PFSK-1 (cell line): ENCODE results near the gene WDR74.
A peak's percentile ranks its signal among the peaks of the same experiment; 100 is the strongest.

Experiments used
- FOXP2 ChIP-seq: optimal IDR thresholded peaks from 2 replicates; pipeline ENCODE3; 2011; ENCODE audit warnings: borderline replicate concordance, control low read depth, inconsistent platforms; ENCODE audit not compliant: insufficient read depth; ENCODE audit errors: extremely low read length, extremely low read depth
- POLR2AphosphoS5 ChIP-seq: IDR thresholded peaks from 2 replicates; pipeline ENCODE4 v1.6.1; 2012; ENCODE audit warnings: low read depth, mild to moderate bottlenecking, control low read depth, low read length, moderate library complexity
- REST ChIP-seq, 2 experiments: IDR thresholded peaks; 2 replicates each; pipeline versions ENCODE4 v1.6.1 to v1.8.0; 2011 to 2012; ENCODE audit warnings: low read depth in 2 of 2, low read length in 2 of 2, control low read depth in 1 of 2, inconsistent platforms in 1 of 2, mild to moderate bottlenecking in 1 of 2, moderate library complexity in 1 of 2; ENCODE audit not compliant: insufficient read depth in 1 of 2
- SIN3A ChIP-seq: IDR thresholded peaks from 2 replicates; pipeline ENCODE4 v1.6.1; 2012; ENCODE audit warnings: mild to moderate bottlenecking, low read length, moderate library complexity, borderline replicate concordance; ENCODE audit not compliant: insufficient read depth
- TAF1 ChIP-seq: IDR thresholded peaks from 2 replicates; pipeline ENCODE4 v1.6.1; 2012; ENCODE audit warnings: low read length, control low read depth, borderline replicate concordance; ENCODE audit not compliant: insufficient read depth

WDR74 gene

DNA sequence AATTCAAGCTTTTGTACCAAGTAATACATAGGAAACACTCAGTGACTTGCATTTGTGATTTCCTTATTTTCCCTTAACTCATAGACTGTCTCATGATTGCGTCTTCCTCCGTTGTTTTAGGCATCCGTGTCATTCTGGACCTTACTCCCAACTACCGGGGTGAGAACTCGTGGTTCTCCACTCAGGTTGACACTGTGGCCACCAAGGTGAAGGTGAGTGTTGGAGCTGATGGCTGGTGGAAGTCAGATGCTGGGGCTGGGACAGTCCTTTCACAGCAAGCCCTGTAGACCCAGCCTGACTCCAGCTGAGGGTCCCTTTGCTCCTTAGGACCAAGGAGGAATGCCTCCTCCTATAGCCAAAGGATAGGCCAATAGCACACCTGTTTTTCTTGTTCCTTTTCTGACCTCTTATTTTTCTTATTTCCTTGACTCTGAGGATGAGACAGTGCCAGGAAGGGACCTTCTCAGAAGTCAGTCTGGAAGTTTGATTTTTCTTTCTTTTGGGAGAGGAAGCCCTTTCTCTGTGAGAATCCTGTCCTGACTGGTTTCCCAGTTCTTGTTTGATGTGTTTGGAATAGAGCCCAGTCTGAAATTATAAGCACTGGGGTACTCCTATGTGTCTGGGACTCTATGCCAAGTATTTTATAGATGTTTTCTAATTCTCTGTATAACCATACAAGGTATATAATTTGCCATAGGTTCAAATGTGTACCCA is 43.6 kb upstream of the WDR74 start:
- no peak for TF ChIP-seq FOXP2
- TF ChIP-seq TAF1: no peak
- TF ChIP-seq REST (IDR thresholded peaks at IDR 0.05; ENCODE audit: insufficient read depth in 1 of 2, low read depth in 2 of 2, low read length in 2 of 2): no peak
- TF ChIP-seq SIN3A: no peak
- TF ChIP-seq POLR2AphosphoS5: no peak; the same call in 1 of the 2 replicates

- no peak for TF ChIP-seq REST (IDR thresholded peaks at IDR 0.05; ENCODE audit: insufficient read depth in 1 of 2, low read depth in 2 of 2, low read length in 2 of 2)
- TF ChIP-seq SIN3A: no peak
- TF ChIP-seq POLR2AphosphoS5: no peak
- TF ChIP-seq FOXP2: no peak
- TF ChIP-seq TAF1: no peak
Measured at GRCh38 chr11:62882431-62882749, 43.0 kb upstream of the WDR74 start.

DNA sequence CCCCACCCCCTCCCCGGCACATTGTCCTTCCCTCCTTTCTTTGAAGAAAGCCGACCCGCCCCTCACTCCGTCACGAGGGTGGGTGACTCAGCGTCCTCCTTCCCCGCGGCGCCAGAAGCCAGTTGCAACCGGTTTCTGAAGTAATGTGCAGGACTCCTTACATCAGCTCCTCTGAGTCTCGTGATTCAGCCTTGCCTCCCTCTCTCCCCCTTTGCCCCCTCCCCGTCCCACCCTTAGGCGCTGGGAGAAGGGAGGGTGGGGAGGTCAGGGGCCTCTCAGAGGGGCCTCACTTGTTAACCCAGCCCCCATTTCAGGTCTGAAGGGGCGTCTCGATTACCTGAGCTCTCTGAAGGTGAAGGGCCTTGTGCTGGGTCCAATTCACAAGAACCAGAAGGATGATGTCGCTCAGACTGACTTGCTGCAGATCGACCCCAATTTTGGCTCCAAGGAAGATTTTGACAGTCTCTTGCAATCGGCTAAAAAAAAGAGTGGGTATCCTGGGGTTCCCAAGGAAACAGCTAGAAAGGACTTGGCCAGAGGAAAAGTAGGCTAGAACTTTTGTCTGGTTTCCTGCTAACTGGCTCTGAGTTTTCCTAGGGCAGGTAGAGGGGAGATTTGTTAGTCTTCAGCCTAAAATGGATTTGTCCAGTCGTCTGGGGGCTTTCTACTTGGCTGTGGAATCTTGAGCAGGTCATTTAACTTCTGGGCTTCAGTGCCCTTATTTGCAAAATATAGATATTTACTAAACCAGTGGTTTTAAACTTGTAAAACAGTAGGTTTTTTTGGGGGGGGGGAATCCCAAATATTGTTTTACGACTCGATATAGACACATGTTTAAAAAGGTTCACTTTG is 42.4 kb upstream of the WDR74 start:
- TF ChIP-seq POLR2AphosphoS5 (peak; percentile 26; the same call in 1 of the 2 replicates), FOXP2 (peak; percentile 11), REST (IDR thresholded peaks at IDR 0.05; ENCODE audit: insufficient read depth in 1 of 2, low read depth in 2 of 2, low read length in 2 of 2) (peak in 1 of 2 experiments; percentile 35; a peak in 1 of 4 replicates), SIN3A (peak; percentile 47), TAF1 (no peak; the same call in 1 of the 2 replicates)

- TF ChIP-seq FOXP2: peak; percentile 73
- peak; percentile 50; the same call in 1 of the 2 replicates for TF ChIP-seq SIN3A
- TF ChIP-seq TAF1: peak; percentile 97
- peak; percentile 47 to 53; a peak in 2 of 4 replicates for TF ChIP-seq REST (IDR thresholded peaks at IDR 0.05; ENCODE audit: insufficient read depth in 1 of 2, low read depth in 2 of 2, low read length in 2 of 2)
- peak; percentile 99 for TF ChIP-seq POLR2AphosphoS5
Measured at GRCh38 chr11:62880803-62881578, 41.6 kb upstream of the WDR74 start, which contains the start of gene SLC3A2. TSS of gene SLC3A2 (plus strand) at chr11:62880896. CDS start at chr11:62881024, 128 bp downstream.
